Measurements from ENCODE around the gene KANK4.
"Not testable (repeated sequence)": the region's sequence is repeated elsewhere in the genome, so short reads cannot be mapped to it uniquely, and the experiment has no call there.

Gene KANK4

DNA sequence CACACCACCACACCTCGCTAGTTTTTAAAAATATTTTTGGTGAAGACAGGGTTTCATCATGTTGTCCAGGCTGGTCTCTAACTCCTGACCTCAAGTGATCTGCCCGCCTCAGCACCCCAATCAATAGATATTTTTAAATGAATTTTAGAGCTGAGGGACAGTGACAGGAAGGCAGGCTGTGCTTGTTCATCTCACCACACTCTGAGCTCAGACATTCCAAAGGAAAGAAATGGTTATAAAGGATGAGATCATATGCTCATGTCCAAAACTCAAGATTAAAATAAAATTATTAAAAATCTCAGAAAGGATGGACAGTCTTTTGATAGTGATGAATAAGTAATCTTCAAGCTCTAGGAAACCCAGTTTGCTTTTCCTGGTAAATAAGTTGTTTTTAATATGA is 83.7 kb downstream of the KANK4 start:
- Histone ChIP-seq H3K9me3 (ENCODE audit: control insufficient read depth, insufficient read depth, low read length) (no peaks in the 10 kb centered on the region), H3K9ac (ENCODE audit: low read depth, low read length) (no peak overlapping the region), H3K4me1 (ENCODE audit: insufficient read depth, low read length) (peaks cover 42% of the 10 kb centered on the region), H3K36me3 (ENCODE audit: insufficient read depth, low read length) (peaks cover 8% of the 10 kb centered on the region; the same call in 1 of the 2 replicates)

DNA sequence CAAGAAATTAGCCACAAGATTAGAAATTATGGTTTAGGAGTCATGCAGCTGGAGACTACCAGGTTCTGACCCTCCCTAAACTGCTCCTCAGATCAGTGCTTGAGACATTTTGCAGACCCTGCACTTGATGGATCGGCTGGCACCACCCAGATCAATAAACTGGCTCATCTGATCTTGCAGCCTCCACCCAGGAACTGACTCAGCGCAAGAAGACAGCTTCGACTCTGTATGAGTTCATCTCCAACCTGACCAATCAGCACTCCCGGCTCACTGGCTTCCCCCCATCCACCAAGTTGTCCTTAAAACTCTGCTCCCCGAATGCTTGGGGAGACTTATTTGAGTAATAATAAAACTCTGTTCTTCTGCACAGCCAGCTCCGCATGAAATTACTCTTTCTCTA is 84.5 kb downstream of the KANK4 start:
- Histone ChIP-seq H3K36me3 (ENCODE audit: insufficient read depth, low read length) (peaks cover 10% of the 10 kb centered on the region; the same call in 1 of the 2 replicates), H3K9me3 (ENCODE audit: control insufficient read depth, insufficient read depth, low read length) (no peaks in the 10 kb centered on the region), H3K9ac (ENCODE audit: low read depth, low read length) (no peak overlapping the region), H3K4me1 (ENCODE audit: insufficient read depth, low read length) (peaks cover 48% of the 10 kb centered on the region)

DNA sequence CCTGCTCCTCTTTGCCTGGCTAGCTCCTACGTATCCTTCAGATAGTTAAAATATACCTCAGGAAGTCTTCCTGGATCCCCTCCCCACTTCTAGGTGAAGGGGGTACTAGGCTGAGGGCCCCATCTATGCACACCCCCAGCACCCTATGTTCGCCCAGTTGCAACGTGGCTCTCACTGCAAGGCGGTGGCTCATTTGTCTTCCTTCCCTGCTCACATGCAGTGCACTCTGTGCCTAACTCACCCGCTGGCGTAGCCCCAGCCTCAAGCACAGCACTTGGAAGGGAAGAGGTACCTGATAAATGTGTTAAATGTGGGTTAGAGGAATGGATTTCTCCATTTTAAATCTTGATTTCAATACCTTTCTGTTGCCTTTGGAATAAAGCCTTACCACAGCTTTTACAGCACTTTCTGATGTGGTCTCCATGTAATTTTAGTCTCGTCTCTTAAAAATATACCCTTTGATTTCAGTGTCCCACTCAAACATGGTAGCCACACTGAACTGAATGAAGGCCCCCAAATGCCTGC is 85.2 kb downstream of the KANK4 start:
- no peaks in the 10 kb centered on the region for H3K9me3 ChIP-seq (ENCODE audit: control insufficient read depth, insufficient read depth, low read length)
- no peak overlapping the region for H3K9ac ChIP-seq (ENCODE audit: low read depth, low read length)
- H3K36me3 ChIP-seq (ENCODE audit: insufficient read depth, low read length) = peaks cover 11% of the 10 kb centered on the region; the same call in 1 of the 2 replicates
- peaks cover 53% of the 10 kb centered on the region for H3K4me1 ChIP-seq (ENCODE audit: insufficient read depth, low read length)

DNA sequence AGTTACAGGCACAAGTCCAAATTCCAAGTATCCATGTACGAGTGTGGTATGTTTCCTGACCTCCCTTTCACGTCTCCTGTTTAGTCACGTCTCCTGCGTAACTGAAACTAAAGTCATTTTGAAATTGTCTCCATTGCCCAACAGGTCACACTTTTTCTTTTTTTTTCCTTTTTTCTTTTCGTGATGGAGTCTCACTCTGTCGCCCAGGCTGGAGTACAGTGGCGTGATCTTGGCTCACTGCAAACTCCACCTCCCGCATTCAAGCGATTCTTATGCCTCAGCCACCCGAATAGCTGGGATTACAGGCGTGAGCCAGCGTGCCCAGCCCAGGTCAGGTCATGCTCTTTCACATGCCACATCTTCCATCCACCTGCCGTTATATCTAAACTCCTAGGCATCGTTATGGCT is 86.4 kb downstream of the KANK4 start:
- Histone ChIP-seq H3K36me3 (ENCODE audit: insufficient read depth, low read length) (peaks cover 11% of the 10 kb centered on the region; the same call in 1 of the 2 replicates), H3K9ac (ENCODE audit: low read depth, low read length) (no peak overlapping the region), H3K9me3 (ENCODE audit: control insufficient read depth, insufficient read depth, low read length) (no peaks in the 10 kb centered on the region), H3K4me1 (ENCODE audit: insufficient read depth, low read length) (peaks cover 57% of the 10 kb centered on the region)

DNA sequence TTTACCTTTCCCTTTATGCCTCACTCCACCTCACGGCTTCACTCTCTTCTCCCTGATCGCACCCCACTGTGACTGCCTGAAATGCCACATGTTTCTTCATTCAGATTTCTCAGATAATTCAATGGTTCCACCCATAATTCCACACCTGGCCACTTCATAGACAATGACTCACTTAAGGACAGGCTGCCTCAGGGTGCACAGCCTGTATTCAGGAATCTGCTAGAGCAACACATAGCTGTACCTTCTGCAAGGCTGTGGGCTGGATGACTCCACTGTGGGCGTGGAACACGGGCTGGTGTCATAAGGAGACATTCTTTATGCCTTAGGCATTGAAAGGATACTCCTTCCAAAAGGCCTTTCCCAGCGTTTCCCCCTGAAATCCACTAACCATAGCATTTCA is 88.5 kb downstream of the KANK4 start:
- no peak overlapping the region for H3K9ac ChIP-seq (ENCODE audit: low read depth, low read length)
- H3K4me1 ChIP-seq (ENCODE audit: insufficient read depth, low read length) = peaks cover 43% of the 10 kb centered on the region

DNA sequence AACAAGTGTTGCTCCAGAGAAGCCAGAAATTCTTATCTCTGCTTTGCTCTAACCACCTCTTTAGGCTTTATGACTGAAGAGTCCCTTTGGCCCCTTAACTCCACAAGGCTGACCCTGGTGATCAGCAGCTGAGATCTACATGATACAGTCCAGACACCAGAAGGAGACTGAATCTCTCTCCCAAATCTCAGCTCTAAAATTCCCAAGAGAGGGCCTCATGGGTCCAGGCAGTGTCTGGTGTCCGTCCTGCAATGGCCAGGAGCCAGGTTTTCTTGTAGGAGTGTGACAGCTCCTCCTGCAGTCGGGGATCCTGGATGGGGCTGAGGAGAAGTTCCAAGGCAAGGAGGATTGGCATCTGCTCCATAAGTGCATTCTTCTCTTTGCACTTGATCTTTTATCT is 89.3 kb downstream of the KANK4 start:
- Histone ChIP-seq H3K4me1 (ENCODE audit: insufficient read depth, low read length) (peaks cover 40% of the 10 kb centered on the region), H3K9ac (ENCODE audit: low read depth, low read length) (no peak overlapping the region), H3K9me3 (ENCODE audit: control insufficient read depth, insufficient read depth, low read length) (no peaks in the 10 kb centered on the region), H3K36me3 (ENCODE audit: insufficient read depth, low read length) (peaks cover 11% of the 10 kb centered on the region)

More for the DNA sequence above, 88.5 kb downstream of the KANK4 start:
- Histone ChIP-seq H3K9me3 (ENCODE audit: control insufficient read depth, insufficient read depth, low read length) (no peaks in the 10 kb centered on the region), H3K36me3 (ENCODE audit: insufficient read depth, low read length) (peaks cover 11% of the 10 kb centered on the region)

DNA sequence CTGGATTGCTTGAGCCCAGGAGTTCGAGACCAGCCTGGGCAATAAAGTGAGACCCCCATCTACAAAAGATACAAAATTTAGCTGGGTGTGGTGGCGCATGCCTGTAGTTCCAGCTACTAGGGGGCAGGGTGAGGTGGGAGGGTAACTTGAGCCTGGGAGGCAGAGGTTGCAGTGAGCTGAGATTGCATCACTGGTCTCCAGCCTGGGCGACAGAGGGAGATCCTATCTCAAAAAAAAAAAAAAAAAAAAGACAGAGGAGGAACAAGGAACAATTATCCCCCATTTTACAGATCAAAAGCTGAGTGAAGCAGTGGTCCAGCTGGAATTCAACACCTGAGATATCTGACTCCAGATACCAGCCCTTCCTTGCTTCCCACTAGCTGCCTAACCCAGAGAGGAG is 89.8 kb downstream of the KANK4 start:
- Histone ChIP-seq H3K36me3 (ENCODE audit: insufficient read depth, low read length) (peaks cover 11% of the 10 kb centered on the region), H3K9me3 (ENCODE audit: control insufficient read depth, insufficient read depth, low read length) (no peaks in the 10 kb centered on the region), H3K9ac (ENCODE audit: low read depth, low read length) (no peak overlapping the region), H3K4me1 (ENCODE audit: insufficient read depth, low read length) (peaks cover 37% of the 10 kb centered on the region)

DNA sequence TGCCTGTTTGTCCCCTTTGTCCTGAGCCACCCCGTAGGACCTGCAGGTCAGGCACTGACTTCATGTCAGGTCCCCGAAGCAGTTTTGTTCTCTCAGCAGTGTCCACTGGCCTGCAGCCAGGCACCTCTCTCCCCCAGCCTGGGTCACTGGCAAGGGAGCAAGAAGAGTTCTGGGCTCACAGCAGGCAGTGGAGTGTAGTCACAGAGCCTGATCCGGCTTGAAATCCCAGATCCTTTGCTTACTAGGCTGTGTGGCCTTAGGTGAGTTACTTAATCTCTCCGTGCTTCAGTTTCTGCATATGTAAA is 90.4 kb downstream of the KANK4 start:
- Histone ChIP-seq H3K9ac (ENCODE audit: low read depth, low read length) (no peak overlapping the region), H3K36me3 (ENCODE audit: insufficient read depth, low read length) (peaks cover 15% of the 10 kb centered on the region), H3K4me1 (ENCODE audit: insufficient read depth, low read length) (peaks cover 32% of the 10 kb centered on the region), H3K9me3 (ENCODE audit: control insufficient read depth, insufficient read depth, low read length) (no peaks in the 10 kb centered on the region)

DNA sequence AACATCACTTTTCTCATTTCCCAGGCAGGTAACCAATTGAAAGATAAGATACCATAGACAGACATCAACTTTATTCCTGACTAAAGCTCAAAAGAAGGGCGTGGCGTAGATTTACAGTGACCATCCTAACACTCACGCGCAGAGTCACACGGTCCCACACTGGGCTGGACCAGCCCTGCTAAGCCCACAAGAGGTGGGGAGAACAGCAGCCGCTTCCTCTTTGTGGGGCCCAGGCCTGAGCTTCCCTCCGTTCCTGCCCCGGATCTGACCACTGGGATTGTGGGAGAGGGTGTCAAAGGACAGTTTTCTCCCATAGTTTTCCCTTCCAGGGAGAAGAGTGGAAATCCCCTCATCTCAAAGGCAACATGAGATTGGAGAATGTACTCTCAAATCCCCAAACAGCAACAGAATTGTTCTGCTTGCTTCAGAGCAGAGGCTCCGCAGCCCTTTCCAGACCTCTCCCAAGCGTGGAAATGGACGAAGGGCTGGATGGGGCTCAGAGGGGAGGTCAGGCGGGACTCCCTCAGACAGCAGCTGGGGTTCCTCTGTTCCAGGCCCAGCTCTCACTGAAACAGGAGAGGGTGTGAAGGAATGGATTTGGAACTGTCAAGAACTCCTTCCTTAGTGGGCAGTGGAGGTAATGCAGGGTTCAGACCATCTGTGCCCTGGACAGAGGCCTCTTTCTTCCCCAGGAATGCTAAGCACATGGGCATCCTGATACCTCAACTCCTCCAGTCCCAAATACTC is 90.9 kb downstream of the KANK4 start:
- Histone ChIP-seq H3K36me3 (ENCODE audit: insufficient read depth, low read length) (peaks cover 15% of the 10 kb centered on the region), H3K4me1 (ENCODE audit: insufficient read depth, low read length) (peaks cover 32% of the 10 kb centered on the region), H3K9ac (ENCODE audit: low read depth, low read length) (no peak overlapping the region), H3K9me3 (ENCODE audit: control insufficient read depth, insufficient read depth, low read length) (no peaks in the 10 kb centered on the region)

DNA sequence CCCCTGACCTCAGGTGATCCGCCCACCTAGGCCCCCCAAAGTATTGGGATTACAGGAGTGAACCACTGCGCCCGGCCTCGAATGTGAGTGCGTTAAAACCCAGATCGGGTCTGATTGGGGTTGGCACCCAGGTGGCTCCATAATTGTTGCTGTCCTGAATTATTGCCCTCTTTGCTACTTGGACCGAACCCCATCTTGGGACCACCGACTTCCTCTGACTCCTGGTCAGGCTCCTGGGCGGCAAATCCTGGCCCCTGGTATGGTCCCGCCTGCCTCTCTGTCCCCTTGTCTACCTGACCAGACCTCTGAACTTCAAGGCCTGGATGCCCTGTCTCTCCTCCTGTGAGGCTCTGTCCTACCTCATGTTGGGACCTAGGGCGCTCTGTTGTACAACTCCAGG is 91.7 kb downstream of the KANK4 start:
- peaks cover 32% of the 10 kb centered on the region for H3K4me1 ChIP-seq (ENCODE audit: insufficient read depth, low read length)
- H3K9me3 ChIP-seq (ENCODE audit: control insufficient read depth, insufficient read depth, low read length) = no peaks in the 10 kb centered on the region
- no peak overlapping the region for H3K9ac ChIP-seq (ENCODE audit: low read depth, low read length)
- peaks cover 15% of the 10 kb centered on the region for H3K36me3 ChIP-seq (ENCODE audit: insufficient read depth, low read length)

DNA sequence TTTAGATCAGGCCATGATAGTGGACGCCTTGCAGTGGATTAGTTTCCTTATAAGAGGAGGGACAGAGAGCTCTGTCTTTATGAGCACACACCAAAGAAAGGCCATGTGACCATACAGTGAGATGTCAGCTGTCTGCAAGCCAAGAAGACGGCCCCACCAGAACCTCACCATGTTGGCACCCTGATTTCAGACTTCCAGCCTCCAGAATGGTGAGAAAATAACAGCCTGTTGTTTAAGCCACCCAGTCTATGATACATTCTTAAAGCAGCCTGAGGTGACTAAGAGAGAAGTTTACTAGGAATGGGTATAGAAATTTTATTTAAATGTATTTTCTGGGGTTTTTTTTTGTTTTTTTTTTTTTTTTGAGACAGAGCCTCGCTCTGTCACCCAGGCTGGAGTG is 95.1 kb downstream of the KANK4 start:
- Histone ChIP-seq H3K36me3 (ENCODE audit: insufficient read depth, low read length) (peaks cover 5% of the 10 kb centered on the region), H3K9ac (ENCODE audit: low read depth, low read length) (no peak overlapping the region), H3K4me1 (ENCODE audit: insufficient read depth, low read length) (peaks cover 14% of the 10 kb centered on the region), H3K9me3 (ENCODE audit: control insufficient read depth, insufficient read depth, low read length) (no peaks in the 10 kb centered on the region)

DNA sequence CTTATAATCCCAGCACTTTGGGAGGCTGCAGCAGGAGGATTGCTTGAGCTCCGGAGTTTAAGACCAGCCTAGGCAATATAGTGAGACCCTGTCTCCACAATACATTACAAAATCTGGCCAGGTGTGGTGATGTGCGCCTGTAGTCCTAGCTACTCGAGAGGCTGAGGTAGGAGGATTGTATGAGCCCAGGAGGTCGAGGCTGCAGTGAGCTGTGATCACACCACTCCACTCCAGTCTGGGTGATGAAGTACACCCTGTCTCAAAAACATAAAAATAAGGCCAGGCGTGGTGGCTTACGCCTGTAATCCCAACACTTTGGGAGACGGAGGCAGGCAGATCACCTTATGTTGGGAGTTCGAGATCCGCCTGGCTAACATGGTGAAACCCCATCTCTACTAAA is 96.9 kb downstream of the KANK4 start:
- peaks cover 9% of the 10 kb centered on the region; the same call in 1 of the 2 replicates for H3K36me3 ChIP-seq (ENCODE audit: insufficient read depth, low read length)
- no peaks in the 10 kb centered on the region for H3K4me1 ChIP-seq (ENCODE audit: insufficient read depth, low read length)

DNA sequence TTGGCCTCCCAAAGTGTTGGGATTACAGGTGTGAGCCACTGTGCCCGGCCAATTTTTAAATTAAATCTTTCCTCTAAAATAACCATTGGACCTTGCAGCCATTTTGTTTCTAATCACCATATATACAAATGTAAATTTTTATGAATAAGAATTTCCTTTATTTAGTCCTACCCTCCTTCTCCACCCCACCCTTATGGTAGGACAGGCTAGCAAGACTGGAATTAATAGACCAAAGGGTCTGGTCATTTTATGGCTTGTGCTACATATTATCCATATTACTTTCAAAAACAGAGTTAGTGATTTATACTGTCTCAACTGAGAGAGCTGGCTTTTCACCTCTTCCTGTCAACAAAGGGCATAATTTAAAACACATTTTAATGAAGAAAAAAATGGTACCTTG is 98.1 kb downstream of the KANK4 start:
- H3K36me3 ChIP-seq (ENCODE audit: insufficient read depth, low read length) = peaks cover 9% of the 10 kb centered on the region; the same call in 1 of the 2 replicates
- no peaks in the 10 kb centered on the region for H3K9me3 ChIP-seq (ENCODE audit: control insufficient read depth, insufficient read depth, low read length)
- H3K9ac ChIP-seq (ENCODE audit: low read depth, low read length) = no peak overlapping the region
- H3K4me1 ChIP-seq (ENCODE audit: insufficient read depth, low read length) = no peaks in the 10 kb centered on the region

More for the DNA sequence above, 96.9 kb downstream of the KANK4 start:
- no peak overlapping the region for H3K9ac ChIP-seq (ENCODE audit: low read depth, low read length)
- H3K9me3 ChIP-seq (ENCODE audit: control insufficient read depth, insufficient read depth, low read length) = no peaks in the 10 kb centered on the region

DNA sequence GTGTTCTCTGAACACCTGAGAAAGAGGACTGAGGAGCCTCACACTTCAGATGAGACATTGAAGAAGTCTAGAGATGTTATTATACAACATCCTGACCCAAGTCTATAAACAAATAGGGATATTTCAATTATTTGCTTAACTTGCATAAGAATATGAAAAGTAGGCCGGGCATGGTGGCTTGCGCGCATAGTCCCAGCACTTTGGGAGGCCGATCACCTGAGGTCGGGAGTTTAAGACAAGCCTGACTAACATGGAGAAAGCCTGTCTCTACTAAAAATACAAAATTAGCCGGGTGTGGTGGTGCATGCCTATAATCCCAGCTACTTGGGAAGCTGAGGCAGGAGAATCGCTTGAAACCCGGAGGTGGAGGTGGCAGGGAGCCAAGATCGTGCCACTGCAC is 98.8 kb downstream of the KANK4 start:
- H3K9me3 ChIP-seq (ENCODE audit: control insufficient read depth, insufficient read depth, low read length); H3K36me3 ChIP-seq (ENCODE audit: insufficient read depth, low read length); H3K9ac ChIP-seq (ENCODE audit: low read depth, low read length); H3K4me1 ChIP-seq (ENCODE audit: insufficient read depth, low read length): not testable (repeated sequence)

DNA sequence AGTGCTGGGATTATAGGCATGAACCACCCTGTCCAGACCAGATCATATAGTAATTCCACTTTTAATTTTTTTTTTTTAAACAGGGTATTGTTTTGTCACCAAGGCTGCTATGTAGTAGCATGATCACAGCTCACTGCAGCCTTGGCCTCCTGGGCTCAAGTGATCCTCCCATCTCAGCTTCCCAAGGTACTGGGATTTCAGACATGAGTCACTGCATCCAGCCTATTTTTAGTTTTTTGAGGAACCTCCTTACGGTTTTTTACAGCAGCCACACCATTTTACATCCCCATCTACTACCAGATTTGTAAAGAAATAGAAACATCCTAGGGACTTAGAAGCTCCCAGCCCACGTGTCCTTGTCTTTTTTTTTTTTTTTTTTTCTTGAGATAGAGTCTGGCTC is 100.6 kb downstream of the KANK4 start:
- Histone ChIP-seq H3K9ac (ENCODE audit: low read depth, low read length) (no peak overlapping the region), H3K4me1 (ENCODE audit: insufficient read depth, low read length) (no peaks in the 10 kb centered on the region), H3K36me3 (ENCODE audit: insufficient read depth, low read length) (peaks cover 4% of the 10 kb centered on the region; the same call in 1 of the 2 replicates), H3K9me3 (ENCODE audit: control insufficient read depth, insufficient read depth, low read length) (no peaks in the 10 kb centered on the region)

Data from ES-I3 (cell line).